ENCODE results near the gene ZFR. TPM values are rescaled to one million over a fixed set of nuclear protein-coding genes. Genes with fewer than 3 reads are reported as not detected.

The ZFR gene
- total RNA-seq, 1 donor from 2014 or later: 73.0 TPM

DNA sequence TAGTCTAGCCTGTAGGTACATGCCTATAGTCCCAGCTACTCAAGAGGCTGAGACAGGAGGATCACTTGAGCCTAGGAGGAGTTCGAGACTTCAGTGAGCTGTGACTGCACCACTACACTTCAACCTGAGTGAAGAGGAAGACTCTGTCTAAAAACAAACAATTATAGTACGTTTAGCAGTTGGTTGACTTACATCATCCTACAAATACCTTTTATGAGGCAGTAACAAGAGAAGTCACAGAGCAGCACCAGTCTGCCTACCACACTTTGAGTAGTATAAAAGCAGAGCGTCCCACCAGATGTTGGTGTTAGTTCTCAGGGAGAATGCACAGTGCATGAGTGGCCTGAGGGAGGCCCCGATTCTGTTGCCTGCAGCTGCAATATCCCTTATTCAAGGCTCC, 16.1 kb downstream of the ZFR start:
- DNase-seq (ENCODE audit: low read depth): no peak
- no peak overlapping the region for H3K4me3 ChIP-seq (ENCODE audit: low read depth, low read length)
- TF ChIP-seq, protein P1, sequence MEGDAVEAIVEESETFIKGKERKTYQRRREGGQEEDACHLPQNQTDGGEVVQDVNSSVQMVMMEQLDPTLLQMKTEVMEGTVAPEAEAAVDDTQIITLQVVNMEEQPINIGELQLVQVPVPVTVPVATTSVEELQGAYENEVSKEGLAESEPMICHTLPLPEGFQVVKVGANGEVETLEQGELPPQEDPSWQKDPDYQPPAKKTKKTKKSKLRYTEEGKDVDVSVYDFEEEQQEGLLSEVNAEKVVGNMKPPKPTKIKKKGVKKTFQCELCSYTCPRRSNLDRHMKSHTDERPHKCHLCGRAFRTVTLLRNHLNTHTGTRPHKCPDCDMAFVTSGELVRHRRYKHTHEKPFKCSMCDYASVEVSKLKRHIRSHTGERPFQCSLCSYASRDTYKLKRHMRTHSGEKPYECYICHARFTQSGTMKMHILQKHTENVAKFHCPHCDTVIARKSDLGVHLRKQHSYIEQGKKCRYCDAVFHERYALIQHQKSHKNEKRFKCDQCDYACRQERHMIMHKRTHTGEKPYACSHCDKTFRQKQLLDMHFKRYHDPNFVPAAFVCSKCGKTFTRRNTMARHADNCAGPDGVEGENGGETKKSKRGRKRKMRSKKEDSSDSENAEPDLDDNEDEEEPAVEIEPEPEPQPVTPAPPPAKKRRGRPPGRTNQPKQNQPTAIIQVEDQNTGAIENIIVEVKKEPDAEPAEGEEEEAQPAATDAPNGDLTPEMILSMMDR (IDR thresholded peaks at IDR 0.05; ENCODE audit: insufficient read depth, low read length, poor library complexity, severe bottlenecking): no peak
- no peaks in the 10 kb centered on the region for H3K36me3 ChIP-seq (ENCODE audit: control insufficient read depth, insufficient read depth, low read length)
- H3K27me3 ChIP-seq (ENCODE audit: control insufficient read depth, insufficient read depth, low read length): no peaks in the 10 kb centered on the region

- Histone ChIP-seq H3K36me3 (ENCODE audit: control insufficient read depth, insufficient read depth, low read length) (no peaks in the 10 kb centered on the region), H3K4me3 (ENCODE audit: low read depth, low read length) (no peak overlapping the region), H3K27me3 (ENCODE audit: control insufficient read depth, insufficient read depth, low read length) (no peaks in the 10 kb centered on the region)
- TF ChIP-seq, protein P1 (IDR thresholded peaks at IDR 0.05; ENCODE audit: insufficient read depth, low read length, poor library complexity, severe bottlenecking): no peak
- DNase-seq (ENCODE audit: low read depth): no peak
Measured at GRCh38 chr5:32426440-32427151, 17.9 kb downstream of the ZFR start.

GRCh38 chr5:32422697-32423096, 21.8 kb downstream of the ZFR start:
- H3K4me3 ChIP-seq (ENCODE audit: low read depth, low read length): no peak overlapping the region
- TF ChIP-seq, protein P1 (IDR thresholded peaks at IDR 0.05; ENCODE audit: insufficient read depth, low read length, poor library complexity, severe bottlenecking): no peak
- H3K27me3 ChIP-seq (ENCODE audit: control insufficient read depth, insufficient read depth, low read length): no peaks in the 10 kb centered on the region
- no peak for DNase-seq (ENCODE audit: low read depth)
- H3K36me3 ChIP-seq (ENCODE audit: control insufficient read depth, insufficient read depth, low read length): no peaks in the 10 kb centered on the region

- Histone ChIP-seq H3K4me3 (ENCODE audit: low read depth, low read length) (no peak overlapping the region), H3K36me3 (ENCODE audit: control insufficient read depth, insufficient read depth, low read length) (no peaks in the 10 kb centered on the region), H3K27me3 (ENCODE audit: control insufficient read depth, insufficient read depth, low read length) (no peaks in the 10 kb centered on the region)
- TF ChIP-seq, protein P1 (IDR thresholded peaks at IDR 0.05; ENCODE audit: insufficient read depth, low read length, poor library complexity, severe bottlenecking): no peak
- no peak for DNase-seq (ENCODE audit: low read depth)
Measured at GRCh38 chr5:32421075-32421474, 23.5 kb downstream of the ZFR start.

DNA sequence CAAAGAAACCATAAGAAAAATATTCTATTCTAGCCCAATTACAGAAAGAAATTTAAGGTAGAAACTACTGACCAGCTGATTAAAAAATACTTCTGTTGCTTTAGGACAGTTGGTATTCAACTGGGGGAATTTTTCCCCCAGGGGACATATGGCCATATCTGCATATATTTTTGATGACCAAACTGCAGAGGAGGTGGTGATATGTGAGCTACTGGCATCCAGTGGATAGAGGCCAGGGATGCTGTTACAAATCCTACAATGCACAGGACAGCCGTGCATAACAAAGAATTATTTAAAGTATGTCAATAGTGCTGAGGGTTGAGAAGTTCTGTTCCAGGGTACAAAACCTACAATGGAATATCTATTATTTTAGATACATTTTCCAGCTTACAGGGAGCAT, 24.0 kb downstream of the ZFR start:
- Histone ChIP-seq H3K4me3 (ENCODE audit: low read depth, low read length) (no peak overlapping the region), H3K36me3 (ENCODE audit: control insufficient read depth, insufficient read depth, low read length) (no peaks in the 10 kb centered on the region), H3K27me3 (ENCODE audit: control insufficient read depth, insufficient read depth, low read length) (no peaks in the 10 kb centered on the region)
- no peak for DNase-seq (ENCODE audit: low read depth)
- TF ChIP-seq, protein P1 (IDR thresholded peaks at IDR 0.05; ENCODE audit: insufficient read depth, low read length, poor library complexity, severe bottlenecking): no peak

DNA sequence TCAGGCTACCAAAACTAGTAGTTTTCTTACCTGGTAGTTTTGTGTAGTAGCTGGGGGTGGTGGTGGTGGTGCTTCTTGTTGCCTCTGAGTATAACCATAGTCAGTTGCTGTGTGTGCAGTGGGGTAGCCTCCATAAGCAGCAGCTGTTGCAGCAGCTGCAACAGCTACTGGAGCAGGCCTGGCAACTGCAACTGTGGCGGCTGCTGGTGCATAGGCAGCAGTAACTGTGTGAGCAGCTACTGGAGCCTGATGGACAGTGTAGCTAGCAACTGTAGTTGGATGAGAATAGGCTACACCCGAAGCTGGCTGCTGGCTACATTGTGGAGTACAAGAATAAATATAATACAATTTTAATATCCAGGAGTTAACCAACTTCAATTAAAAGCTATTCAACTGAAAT, 24.7 kb downstream of the ZFR start:
- no peaks in the 10 kb centered on the region for H3K27me3 ChIP-seq (ENCODE audit: control insufficient read depth, insufficient read depth, low read length)
- no peak for DNase-seq (ENCODE audit: low read depth)
- H3K36me3 ChIP-seq (ENCODE audit: control insufficient read depth, insufficient read depth, low read length): no peaks in the 10 kb centered on the region
- no peak overlapping the region for H3K4me3 ChIP-seq (ENCODE audit: low read depth, low read length)
- TF ChIP-seq, protein P1 (IDR thresholded peaks at IDR 0.05; ENCODE audit: insufficient read depth, low read length, poor library complexity, severe bottlenecking): no peak
